GM23338 (cell line): ENCODE results near the gene MYH3. TPM values are rescaled to one million over a fixed set of nuclear protein-coding genes. Genes with fewer than 3 reads are reported as not detected.
A peak's percentile ranks its signal among the peaks of the same experiment; 100 is the strongest.

Source experiments
- ATAC-seq: fragments of 200-7000 bp; cut with Tn5 transposase; 3 replicates; pipeline ENCODE4 v1.9.1; 2020
- DNase-seq: peaks from one replicate; pipeline ENCODE4 v3.0.0-alpha.2; 2015; ENCODE audit warnings: low spot score
- H2AFZ ChIP-seq: fragments of 200-600 bp; sonication (generic); 2 replicates; pipeline ENCODE4 v1.8.0; 2016; ENCODE audit warnings: antibody characterized with exemption, mild to moderate bottlenecking, moderate library complexity
- H3F3A ChIP-seq: fragments of 200-600 bp; sonication (generic); replicated peaks from 2 replicates; pipeline ENCODE4 v1.8.0; 2017; ENCODE audit warnings: antibody characterized with exemption, mixed run types, low read depth
- H3K27ac ChIP-seq: fragments of 200-600 bp; sonication (generic); 2 replicates; pipeline ENCODE4 v1.6.1; 2016; ENCODE audit warnings: low read depth
- H3K27me3 ChIP-seq: fragments of 200-600 bp; sonication (generic); 2 replicates; pipeline ENCODE4 v1.8.0; 2016; ENCODE audit warnings: mild to moderate bottlenecking, mixed run types, moderate library complexity; ENCODE audit not compliant: insufficient read depth
- H3K36me3 ChIP-seq: fragments of 200-600 bp; sonication (generic); 2 replicates; pipeline ENCODE4 v1.8.0; 2016; ENCODE audit warnings: mild to moderate bottlenecking; ENCODE audit not compliant: insufficient read depth
- H3K4me1 ChIP-seq: fragments of 200-600 bp; sonication (generic); 2 replicates; pipeline ENCODE4 v1.8.0; 2016; ENCODE audit warnings: mild to moderate bottlenecking, moderate library complexity; ENCODE audit not compliant: insufficient read depth
- H3K4me2 ChIP-seq: fragments of 200-600 bp; sonication (generic); 2 replicates; pipeline ENCODE4 v1.7.1; 2017; ENCODE audit warnings: mixed run types
- H3K4me3 ChIP-seq: fragments of 200-600 bp; sonication (generic); 2 replicates; pipeline ENCODE4 v1.6.1; 2016; ENCODE audit warnings: mixed run types
- H3K79me2 ChIP-seq: fragments of 200-600 bp; sonication (generic); replicated peaks from 2 replicates; pipeline ENCODE4 v1.8.0; 2017; ENCODE audit warnings: mild to moderate bottlenecking; ENCODE audit not compliant: insufficient read depth
- H3K9me2 ChIP-seq: fragments of 200-600 bp; sonication (generic); 2 replicates; pipeline ENCODE4 v1.8.0; 2017; ENCODE audit not compliant: insufficient read depth
- H4K20me1 ChIP-seq: fragments of 200-600 bp; sonication (generic); replicated peaks from 2 replicates; pipeline ENCODE4 v1.8.0; 2017; ENCODE audit warnings: mild to moderate bottlenecking; ENCODE audit not compliant: insufficient read depth
- H3K27ac Mint-ChIP-seq: 2 replicates; pipeline ENCODE4 v1.8.0; 2020; ENCODE audit warnings: inconsistent platforms, mild to moderate bottlenecking, moderate library complexity, mixed read lengths
- H3K27me3 Mint-ChIP-seq: 3 replicates; pipeline ENCODE4 v1.8.0; 2022; ENCODE audit warnings: low read depth, mild to moderate bottlenecking, moderate library complexity, mixed read lengths, inconsistent platforms; ENCODE audit not compliant: insufficient read depth, poor library complexity
- H3K36me3 Mint-ChIP-seq: 3 replicates; pipeline ENCODE4 v1.8.0; 2021; ENCODE audit warnings: low read depth, mild to moderate bottlenecking, inconsistent platforms, moderate library complexity, mixed read lengths
- H3K4me1 Mint-ChIP-seq: 3 replicates; pipeline ENCODE4 v1.8.0; 2020; ENCODE audit warnings: mild to moderate bottlenecking, inconsistent platforms, mixed read lengths
- H3K4me3 Mint-ChIP-seq: 3 replicates; pipeline ENCODE4 v1.8.0; 2021; ENCODE audit warnings: moderate library complexity, mild to moderate bottlenecking, inconsistent platforms, mixed read lengths
- H3K9me3 Mint-ChIP-seq: 3 replicates; pipeline ENCODE4 v1.8.0; 2020; ENCODE audit warnings: moderate library complexity, mild to moderate bottlenecking, inconsistent platforms, mixed read lengths
- CREB1 ChIP-seq: fragments of 250-450 bp; sonication (Bioruptor Pico); IDR thresholded peaks from 2 replicates; pipeline ENCODE4 v1.5.0; 2020; ENCODE audit warnings: low read depth, mild to moderate bottlenecking, moderate library complexity
- EZH2 ChIP-seq: fragments of 200-600 bp; sonication (generic); IDR thresholded peaks from one replicate; pipeline ENCODE4 v1.8.0; 2017; ENCODE audit warnings: antibody characterized with exemption, mild to moderate bottlenecking, low read depth; ENCODE audit not compliant: unreplicated experiment
- EZH2phosphoT487 ChIP-seq: fragments of 200-600 bp; sonication (generic); IDR thresholded peaks from one replicate; pipeline ENCODE4 v1.8.1; 2018; ENCODE audit warnings: antibody characterized with exemption; ENCODE audit not compliant: unreplicated experiment
- JUNB ChIP-seq: IDR thresholded peaks from one replicate; pipeline ENCODE4 v1.6.1; 2016; ENCODE audit warnings: antibody characterized with exemption; ENCODE audit not compliant: unreplicated experiment
- NANOG ChIP-seq: IDR thresholded peaks from 2 replicates; pipeline ENCODE4 v1.6.1; 2016; ENCODE audit warnings: antibody characterized with exemption, borderline replicate concordance
- POLR2AphosphoS5 ChIP-seq: IDR thresholded peaks from 2 replicates; pipeline ENCODE4 v1.6.1; 2016; ENCODE audit warnings: antibody characterized with exemption, low read depth
- REST ChIP-seq: IDR thresholded peaks from one replicate; pipeline ENCODE4 v1.6.1; 2018; ENCODE audit warnings: antibody characterized with exemption; ENCODE audit not compliant: unreplicated experiment
- STAT1 ChIP-seq: IDR thresholded peaks from one replicate; pipeline ENCODE4 v1.6.1; 2016; ENCODE audit warnings: antibody characterized with exemption; ENCODE audit not compliant: unreplicated experiment
- ZNF114 ChIP-seq: fragments of 250-450 bp; sonication (Bioruptor Pico); IDR thresholded peaks from 2 replicates; pipeline ENCODE4 v1.5.0; 2020; ENCODE audit warnings: mild to moderate bottlenecking, moderate library complexity
- ZNF331 ChIP-seq: fragments of 250-450 bp; sonication (Bioruptor Pico); IDR thresholded peaks from 2 replicates; pipeline ENCODE4 v1.5.0; 2020; ENCODE audit warnings: low read depth, mild to moderate bottlenecking, moderate library complexity
- polyA plus RNA-seq: library from polyadenylated mRNA; unstranded; fragments of >200 nt; fragmentation: Nextera tagmentation; extraction: Ambion mirVana; gene quantifications from 2 replicates; pipeline ENCODE4 v1.2.1, GENCODE V29; 2016
- total RNA-seq: library from RNA; depleted of rRNA; stranded (reverse); fragments of >200 nt; shearing (Covaris generic); gene quantifications from 2 replicates; pipeline ENCODE4 v1.2.3, GENCODE V29; 2014
- TF ChIP-seq, protein P1 (sequence below): fragments of 250-450 bp; sonication (Bioruptor Pico); IDR thresholded peaks from 2 replicates; pipeline ENCODE4 v1.5.0; 2020; ENCODE audit warnings: mild to moderate bottlenecking, moderate library complexity
- TF ChIP-seq, protein P2 (sequence below): IDR thresholded peaks from 2 replicates; pipeline ENCODE4 v1.6.1; 2016; ENCODE audit warnings: antibody characterized with exemption
- TF ChIP-seq, protein P3 (sequence below), 2 experiments: fragments of 200-600 bp in 1 of 2; sonication (generic) in 1 of 2; conservative IDR thresholded peaks; 2 replicates each; pipeline versions ENCODE4 v1.5.1 to v1.6.1; 2016 to 2017; ENCODE audit warnings: antibody characterized with exemption in 2 of 2, low read depth in 2 of 2, mild to moderate bottlenecking in 2 of 2, moderate library complexity in 1 of 2

MYH3 gene
- total and polyA plus RNA-seq, 2 experiments from 2014 or later = 0.84 to 1.8 TPM

GRCh38 chr17:10608244-10608643 lies 48.9 kb downstream of the MYH3 start:
- Histone ChIP-seq H3K4me1 (no peaks in the 10 kb centered on the region), H3K27ac (no peak overlapping the region), H3K79me2 (no peaks in the 10 kb centered on the region), H3K9me2 (0 out of 2 replicates have a peak, but pooled peaks cover 11% of the 10 kb centered on the region), H3K4me3 (no peak overlapping the region), H3F3A (peaks cover 20% of the 10 kb centered on the region), H2AFZ (peak overlapping the region; percentile 86), H3K4me2 (no peak overlapping the region), H3K36me3 (no peaks in the 10 kb centered on the region), H4K20me1 (no peaks in the 10 kb centered on the region), H3K27me3 (no peaks in the 10 kb centered on the region)
- ATAC-seq (no peak), DNase-seq (no peak)
- H3K4me3 Mint-ChIP-seq = no peak overlapping the region
- H3K36me3 Mint-ChIP-seq = no peaks in the 10 kb centered on the region
- H3K27ac Mint-ChIP-seq = no peak overlapping the region
- TF ChIP-seq ZNF331 (CRISPR knock-in tag) = no peak
- no peak for TF ChIP-seq ZNF114 (CRISPR knock-in tag)
- TF ChIP-seq, protein P1, sequence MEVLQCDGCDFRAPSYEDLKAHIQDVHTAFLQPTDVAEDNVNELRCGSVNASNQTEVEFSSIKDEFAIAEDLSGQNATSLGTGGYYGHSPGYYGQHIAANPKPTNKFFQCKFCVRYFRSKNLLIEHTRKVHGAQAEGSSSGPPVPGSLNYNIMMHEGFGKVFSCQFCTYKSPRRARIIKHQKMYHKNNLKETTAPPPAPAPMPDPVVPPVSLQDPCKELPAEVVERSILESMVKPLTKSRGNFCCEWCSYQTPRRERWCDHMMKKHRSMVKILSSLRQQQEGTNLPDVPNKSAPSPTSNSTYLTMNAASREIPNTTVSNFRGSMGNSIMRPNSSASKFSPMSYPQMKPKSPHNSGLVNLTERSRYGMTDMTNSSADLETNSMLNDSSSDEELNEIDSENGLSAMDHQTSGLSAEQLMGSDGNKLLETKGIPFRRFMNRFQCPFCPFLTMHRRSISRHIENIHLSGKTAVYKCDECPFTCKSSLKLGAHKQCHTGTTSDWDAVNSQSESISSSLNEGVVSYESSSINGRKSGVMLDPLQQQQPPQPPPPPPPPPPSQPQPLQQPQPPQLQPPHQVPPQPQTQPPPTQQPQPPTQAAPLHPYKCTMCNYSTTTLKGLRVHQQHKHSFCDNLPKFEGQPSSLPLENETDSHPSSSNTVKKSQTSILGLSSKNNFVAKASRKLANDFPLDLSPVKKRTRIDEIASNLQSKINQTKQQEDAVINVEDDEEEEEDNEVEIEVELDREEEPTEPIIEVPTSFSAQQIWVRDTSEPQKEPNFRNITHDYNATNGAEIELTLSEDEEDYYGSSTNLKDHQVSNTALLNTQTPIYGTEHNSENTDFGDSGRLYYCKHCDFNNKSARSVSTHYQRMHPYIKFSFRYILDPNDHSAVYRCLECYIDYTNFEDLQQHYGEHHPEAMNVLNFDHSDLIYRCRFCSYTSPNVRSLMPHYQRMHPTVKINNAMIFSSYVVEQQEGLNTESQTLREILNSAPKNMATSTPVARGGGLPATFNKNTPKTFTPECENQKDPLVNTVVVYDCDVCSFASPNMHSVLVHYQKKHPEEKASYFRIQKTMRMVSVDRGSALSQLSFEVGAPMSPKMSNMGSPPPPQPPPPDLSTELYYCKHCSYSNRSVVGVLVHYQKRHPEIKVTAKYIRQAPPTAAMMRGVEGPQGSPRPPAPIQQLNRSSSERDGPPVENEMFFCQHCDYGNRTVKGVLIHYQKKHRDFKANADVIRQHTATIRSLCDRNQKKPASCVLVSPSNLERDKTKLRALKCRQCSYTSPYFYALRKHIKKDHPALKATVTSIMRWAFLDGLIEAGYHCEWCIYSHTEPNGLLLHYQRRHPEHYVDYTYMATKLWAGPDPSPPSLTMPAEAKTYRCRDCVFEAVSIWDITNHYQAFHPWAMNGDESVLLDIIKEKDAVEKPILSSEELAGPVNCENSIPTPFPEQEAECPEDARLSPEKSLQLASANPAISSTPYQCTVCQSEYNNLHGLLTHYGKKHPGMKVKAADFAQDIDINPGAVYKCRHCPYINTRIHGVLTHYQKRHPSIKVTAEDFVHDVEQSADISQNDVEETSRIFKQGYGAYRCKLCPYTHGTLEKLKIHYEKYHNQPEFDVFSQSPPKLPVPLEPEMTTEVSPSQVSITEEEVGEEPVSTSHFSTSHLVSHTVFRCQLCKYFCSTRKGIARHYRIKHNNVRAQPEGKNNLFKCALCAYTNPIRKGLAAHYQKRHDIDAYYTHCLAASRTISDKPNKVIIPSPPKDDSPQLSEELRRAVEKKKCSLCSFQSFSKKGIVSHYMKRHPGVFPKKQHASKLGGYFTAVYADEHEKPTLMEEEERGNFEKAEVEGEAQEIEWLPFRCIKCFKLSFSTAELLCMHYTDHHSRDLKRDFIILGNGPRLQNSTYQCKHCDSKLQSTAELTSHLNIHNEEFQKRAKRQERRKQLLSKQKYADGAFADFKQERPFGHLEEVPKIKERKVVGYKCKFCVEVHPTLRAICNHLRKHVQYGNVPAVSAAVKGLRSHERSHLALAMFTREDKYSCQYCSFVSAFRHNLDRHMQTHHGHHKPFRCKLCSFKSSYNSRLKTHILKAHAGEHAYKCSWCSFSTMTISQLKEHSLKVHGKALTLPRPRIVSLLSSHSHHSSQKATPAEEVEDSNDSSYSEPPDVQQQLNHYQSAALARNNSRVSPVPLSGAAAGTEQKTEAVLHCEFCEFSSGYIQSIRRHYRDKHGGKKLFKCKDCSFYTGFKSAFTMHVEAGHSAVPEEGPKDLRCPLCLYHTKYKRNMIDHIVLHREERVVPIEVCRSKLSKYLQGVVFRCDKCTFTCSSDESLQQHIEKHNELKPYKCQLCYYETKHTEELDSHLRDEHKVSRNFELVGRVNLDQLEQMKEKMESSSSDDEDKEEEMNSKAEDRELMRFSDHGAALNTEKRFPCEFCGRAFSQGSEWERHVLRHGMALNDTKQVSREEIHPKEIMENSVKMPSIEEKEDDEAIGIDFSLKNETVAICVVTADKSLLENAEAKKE (CRISPR knock-in tag) = no peak
- no peak for TF ChIP-seq EZH2phosphoT487
- TF ChIP-seq, protein P2, sequence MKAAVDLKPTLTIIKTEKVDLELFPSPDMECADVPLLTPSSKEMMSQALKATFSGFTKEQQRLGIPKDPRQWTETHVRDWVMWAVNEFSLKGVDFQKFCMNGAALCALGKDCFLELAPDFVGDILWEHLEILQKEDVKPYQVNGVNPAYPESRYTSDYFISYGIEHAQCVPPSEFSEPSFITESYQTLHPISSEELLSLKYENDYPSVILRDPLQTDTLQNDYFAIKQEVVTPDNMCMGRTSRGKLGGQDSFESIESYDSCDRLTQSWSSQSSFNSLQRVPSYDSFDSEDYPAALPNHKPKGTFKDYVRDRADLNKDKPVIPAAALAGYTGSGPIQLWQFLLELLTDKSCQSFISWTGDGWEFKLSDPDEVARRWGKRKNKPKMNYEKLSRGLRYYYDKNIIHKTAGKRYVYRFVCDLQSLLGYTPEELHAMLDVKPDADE = no peak
- no peak for TF ChIP-seq NANOG
- no peak for TF ChIP-seq EZH2
- TF ChIP-seq POLR2AphosphoS5 = no peak
- TF ChIP-seq JUNB = no peak
- TF ChIP-seq, protein P3, sequence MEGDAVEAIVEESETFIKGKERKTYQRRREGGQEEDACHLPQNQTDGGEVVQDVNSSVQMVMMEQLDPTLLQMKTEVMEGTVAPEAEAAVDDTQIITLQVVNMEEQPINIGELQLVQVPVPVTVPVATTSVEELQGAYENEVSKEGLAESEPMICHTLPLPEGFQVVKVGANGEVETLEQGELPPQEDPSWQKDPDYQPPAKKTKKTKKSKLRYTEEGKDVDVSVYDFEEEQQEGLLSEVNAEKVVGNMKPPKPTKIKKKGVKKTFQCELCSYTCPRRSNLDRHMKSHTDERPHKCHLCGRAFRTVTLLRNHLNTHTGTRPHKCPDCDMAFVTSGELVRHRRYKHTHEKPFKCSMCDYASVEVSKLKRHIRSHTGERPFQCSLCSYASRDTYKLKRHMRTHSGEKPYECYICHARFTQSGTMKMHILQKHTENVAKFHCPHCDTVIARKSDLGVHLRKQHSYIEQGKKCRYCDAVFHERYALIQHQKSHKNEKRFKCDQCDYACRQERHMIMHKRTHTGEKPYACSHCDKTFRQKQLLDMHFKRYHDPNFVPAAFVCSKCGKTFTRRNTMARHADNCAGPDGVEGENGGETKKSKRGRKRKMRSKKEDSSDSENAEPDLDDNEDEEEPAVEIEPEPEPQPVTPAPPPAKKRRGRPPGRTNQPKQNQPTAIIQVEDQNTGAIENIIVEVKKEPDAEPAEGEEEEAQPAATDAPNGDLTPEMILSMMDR (conservative IDR thresholded peaks at IDR 0.05; ENCODE audit: low read depth in 2 of 2) = no peak
- TF ChIP-seq CREB1 (CRISPR knock-in tag) = no peak
- no peak for TF ChIP-seq REST
- TF ChIP-seq STAT1 = no peak
- no peaks in the 10 kb centered on the region for H3K4me1 Mint-ChIP-seq
- no peaks in the 10 kb centered on the region; the same call in 2 of the 3 replicates for H3K9me3 Mint-ChIP-seq
- peaks cover 11% of the 10 kb centered on the region for H3K27me3 Mint-ChIP-seq
